C4-2B (cell line): ENCODE data around the gene IWS1.
"Not testable (repeated sequence)": the region's sequence is repeated elsewhere in the genome, so short reads cannot be mapped to it uniquely, and the experiment has no call there.

Experiments
- CTCF ChIP-seq: fragments of 450-650 bp; conservative IDR thresholded peaks from 2 replicates; pipeline ENCODE4 v1.5.1; 2017; ENCODE audit warnings: mild to moderate bottlenecking
- ZFX ChIP-seq: fragments of 450-650 bp; IDR thresholded peaks from 2 replicates; pipeline ENCODE4 v1.6.1; 2017

- TF ChIP-seq CTCF, ZFX: not testable (repeated sequence)
Observed at GRCh38 chr2:127452423-127452822, 73.9 kb downstream of the IWS1 start.
